ENCODE results near the gene ACOT12. TPM values are rescaled to one million over a fixed set of nuclear protein-coding genes. Genes with fewer than 3 reads are reported as not detected.

Gene ACOT12
- total RNA-seq, 2 donors from 2014 or later, result not detected

- no peaks in the 10 kb centered on the region for H3K9me3 ChIP-seq
- H3K36me3 ChIP-seq, result no peaks in the 10 kb centered on the region
- TF ChIP-seq CTCF (IDR thresholded peaks at IDR 0.05), result no peak
- H3K4me1 ChIP-seq, result no peaks in the 10 kb centered on the region
- intact Hi-C loops (cut with DNase I), result no loop called here
- no peak overlapping the region for H3K9ac ChIP-seq (ENCODE audit: low read depth in 2 of 2, low read length in 2 of 2)
- no peak for DNase-seq
- no peak overlapping the region for H3K4me3 ChIP-seq
- no peak overlapping the region for H3K27ac ChIP-seq
- H3K27me3 ChIP-seq, result no peaks in the 10 kb centered on the region
Measured at GRCh38 chr5:81288021-81288433, 105.9 kb downstream of the ACOT12 start.

GRCh38 chr5:81286059-81286617 lies 107.8 kb downstream of the ACOT12 start:
- TF ChIP-seq CTCF (IDR thresholded peaks at IDR 0.05), result no peak
- H3K27ac ChIP-seq, result no peak overlapping the region
- intact Hi-C loops (cut with DNase I), result no loop called here
- H3K9ac ChIP-seq (ENCODE audit: low read depth in 2 of 2, low read length in 2 of 2), result no peak overlapping the region
- H3K36me3 ChIP-seq, result no peaks in the 10 kb centered on the region
- H3K9me3 ChIP-seq, result no peaks in the 10 kb centered on the region
- no peak overlapping the region for H3K4me3 ChIP-seq
- H3K4me1 ChIP-seq, result no peaks in the 10 kb centered on the region
- H3K27me3 ChIP-seq, result no peaks in the 10 kb centered on the region
- no peak for DNase-seq

- H3K27ac ChIP-seq, result no peak overlapping the region
- no peak for DNase-seq
- no peak for TF ChIP-seq CTCF (IDR thresholded peaks at IDR 0.05)
- no peaks in the 10 kb centered on the region for H3K36me3 ChIP-seq
- H3K27me3 ChIP-seq, result no peaks in the 10 kb centered on the region
- H3K4me1 ChIP-seq, result no peaks in the 10 kb centered on the region
- intact Hi-C loops (cut with DNase I), result no loop called here
- H3K4me3 ChIP-seq, result no peak overlapping the region
- H3K9ac ChIP-seq (ENCODE audit: low read depth in 2 of 2, low read length in 2 of 2), result no peak overlapping the region
- H3K9me3 ChIP-seq, result no peaks in the 10 kb centered on the region
Measured at GRCh38 chr5:81283976-81284375, 110.0 kb downstream of the ACOT12 start.

Other genes starting within 250 kb of the ACOT12 start
- gene CKMT2, start 160.8 kb downstream of the ACOT12 start, total RNA-seq, result 1 to 10 TPM in 1 of 2 donors, under 1 TPM in 1; 0.40 to 2.0 TPM
- gene ZCCHC9, start 92.5 kb downstream of the ACOT12 start, total RNA-seq, result 10 to 100 TPM; 21.7 to 24.9 TPM